Gastrocnemius medialis (tissue), 4 donors: ENCODE results near the gene SLC30A4. TPM values are rescaled to one million over a fixed set of nuclear protein-coding genes. Genes with fewer than 3 reads are reported as not detected.

Experiments used
- ATAC-seq, 2 donors: fragments of 150-250 bp; one replicate each; pipeline ENCODE4 v1.9.1; 2016
- DNase-seq, 2 donors: peaks; one replicate each; pipeline ENCODE4 v3.0.0-alpha.2; 2019
- H3K27ac ChIP-seq, 4 donors: fragments of 200-600 bp; sonication (generic); 1 replicate in 1 of 4; 2 replicates in 3 of 4; pipeline ENCODE4 v1.5.1; 2016 to 2018; ENCODE audit warnings: mild to moderate bottlenecking in 2 of 4, moderate library complexity in 1 of 4
- H3K27me3 ChIP-seq, 3 donors: fragments of 200-600 bp; sonication (generic) in 2 of 3; 1 replicate in 1 of 3; 2 replicates in 2 of 3; pipeline versions ENCODE4 v1.5.1 to v1.6.0; 2016 to 2019; ENCODE audit warnings: mild to moderate bottlenecking in 1 of 3, moderate library complexity in 1 of 3
- H3K36me3 ChIP-seq, 2 donors: fragments of 200-600 bp; sonication (generic) in 1 of 2; one replicate each; pipeline ENCODE4 v1.5.1; 2017 to 2018
- H3K4me1 ChIP-seq, 2 donors: fragments of 200-600 bp; sonication (generic) in 1 of 2; one replicate each; pipeline ENCODE4 v1.5.1; 2016 to 2017; ENCODE audit warnings: mild to moderate bottlenecking in 2 of 2
- H3K4me3 ChIP-seq, 4 donors: fragments of 200-600 bp; sonication (generic) in 3 of 4; 1 replicate in 1 of 4; 2 replicates in 3 of 4; pipeline ENCODE4 v1.5.1; 2016 to 2019; ENCODE audit warnings: mild to moderate bottlenecking in 2 of 4
- H3K9me3 ChIP-seq, 3 donors: fragments of 200-600 bp; sonication (generic) in 2 of 3; 1 replicate in 1 of 3; 2 replicates in 2 of 3; pipeline ENCODE4 v1.5.1; 2016 to 2019
- CTCF ChIP-seq, 5 experiments: fragments of 450-650 bp in 3 of 5; fragments of 200-600 bp in 2 of 5; sonication (generic) in 2 of 5; IDR thresholded peaks in 4 of 5; conservative IDR thresholded peaks in 1 of 5; 1 replicate in 4 of 5; 2 replicates in 1 of 5; pipeline ENCODE4 v1.5.1; 2016 to 2019; ENCODE audit warnings: antibody characterized with exemption in 5 of 5, mild to moderate bottlenecking in 3 of 5, moderate library complexity in 3 of 5
- POLR2A ChIP-seq, 2 donors: fragments of 450-650 bp; IDR thresholded peaks; one replicate each; pipeline ENCODE4 v1.6.1; 2017; ENCODE audit warnings: antibody characterized with exemption in 2 of 2, mild to moderate bottlenecking in 2 of 2, moderate library complexity in 2 of 2
- in situ Hi-C, 4 donors: fragments of 200-750 bp; cut with MboI; loops; one replicate each; pipeline versions ENCODE4 v1.15.0 to v1.8.0; 2017; ENCODE audit warnings: low sequenced_read_pairs in 4 of 4
- intact Hi-C: fragments of 100-400 bp; cut with DNase I; formaldehyde crosslinking; loops from one replicate; pipeline ENCODE4 v1.15.1; 2023; ENCODE audit warnings: low total_unique reads
- total RNA-seq, 4 donors: library from RNA; depleted of rRNA; stranded (reverse); fragments of >200 nt; gene quantifications; one replicate each; pipeline versions ENCODE4 v1.1.0 to v1.2.3, GENCODE V29; 2016

Gene SLC30A4
- total RNA-seq, 4 donors from 2014 or later, result 1.4 to 2.3 (median 1.7) TPM

GRCh38 chr15:45497261-45497660 is 25.3 kb downstream of the SLC30A4 start:
- Histone ChIP-seq H3K9me3 (no peaks in the 10 kb centered on the region), H3K27me3 (no peaks in the 10 kb centered on the region), H3K4me3 (no peak overlapping the region), H3K27ac (no peak overlapping the region), H3K4me1 (no peaks in the 10 kb centered on the region), H3K36me3 (no peaks in the 10 kb centered on the region)
- intact Hi-C loops (no loop called here), in situ Hi-C loops (no loop called here)
- DNase-seq (no peak), ATAC-seq (no peak)
- TF ChIP-seq CTCF (IDR thresholded peaks at IDR 0.05 in 4 of 5, conservative IDR thresholded peaks at IDR 0.05 in 1 of 5), result no peak
- no peak for TF ChIP-seq POLR2A (IDR thresholded peaks at IDR 0.05)

- no peak overlapping the region for H3K4me3 ChIP-seq
- TF ChIP-seq CTCF (IDR thresholded peaks at IDR 0.05 in 4 of 5, conservative IDR thresholded peaks at IDR 0.05 in 1 of 5) (no peak), POLR2A (IDR thresholded peaks at IDR 0.05) (no peak)
- no peaks in the 10 kb centered on the region for H3K4me1 ChIP-seq
- DNase-seq (no peak), ATAC-seq (no peak)
- H3K9me3 ChIP-seq, result no peaks in the 10 kb centered on the region
- H3K27ac ChIP-seq, result no peak overlapping the region
- intact Hi-C loops, result no loop called here
- in situ Hi-C loops, result no loop called here
- H3K27me3 ChIP-seq, result no peaks in the 10 kb centered on the region
- H3K36me3 ChIP-seq, result no peaks in the 10 kb centered on the region
Observed at GRCh38 chr15:45496658-45497057, 25.9 kb downstream of the SLC30A4 start.

DNA sequence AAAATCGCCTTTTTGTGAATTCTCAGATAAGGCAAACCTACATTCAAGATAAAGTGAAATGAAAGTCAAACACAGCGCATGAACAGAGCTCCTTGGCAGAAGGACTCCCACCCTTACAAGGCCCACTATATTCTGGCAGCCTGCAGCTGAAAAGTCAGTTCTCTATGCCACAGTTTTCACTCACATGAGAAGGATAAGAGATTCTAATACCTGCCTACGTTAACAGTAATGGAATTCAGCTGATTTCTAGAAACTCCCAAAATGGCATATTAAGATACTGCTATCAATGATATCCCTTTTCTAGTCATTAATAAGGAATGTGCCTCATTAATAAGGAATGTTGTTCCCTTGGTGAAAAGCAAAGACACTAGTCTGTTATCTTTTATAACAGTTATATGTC is 27.0 kb downstream of the SLC30A4 start:
- Histone ChIP-seq H3K27me3 (no peaks in the 10 kb centered on the region), H3K4me3 (no peak overlapping the region), H3K9me3 (no peaks in the 10 kb centered on the region), H3K27ac (no peak overlapping the region), H3K4me1 (no peaks in the 10 kb centered on the region), H3K36me3 (no peaks in the 10 kb centered on the region)
- intact Hi-C loops (no loop called here), in situ Hi-C loops (no loop called here)
- DNase-seq (no peak), ATAC-seq (no peak)
- TF ChIP-seq CTCF (IDR thresholded peaks at IDR 0.05 in 4 of 5, conservative IDR thresholded peaks at IDR 0.05 in 1 of 5), result no peak
- no peak for TF ChIP-seq POLR2A (IDR thresholded peaks at IDR 0.05)

GRCh38 chr15:45489690-45490238 is 32.8 kb downstream of the SLC30A4 start:
- no peak for TF ChIP-seq CTCF (IDR thresholded peaks at IDR 0.05 in 4 of 5, conservative IDR thresholded peaks at IDR 0.05 in 1 of 5)
- TF ChIP-seq POLR2A (IDR thresholded peaks at IDR 0.05), result no peak
- no peak overlapping the region for H3K4me3 ChIP-seq
- intact Hi-C loops (no loop called here), in situ Hi-C loops (no loop called here)
- H3K36me3 ChIP-seq, result peaks cover 0 to 10% of the 10 kb centered on the region in 2 donors
- no peaks in the 10 kb centered on the region for H3K9me3 ChIP-seq
- H3K4me1 ChIP-seq, result no peaks in the 10 kb centered on the region
- no peak overlapping the region for H3K27ac ChIP-seq
- DNase-seq (no peak), ATAC-seq (no peak)
- H3K27me3 ChIP-seq, result no peaks in the 10 kb centered on the region

GRCh38 chr15:45486317-45486716 is 36.2 kb downstream of the SLC30A4 start:
- Histone ChIP-seq H3K4me3 (no peak overlapping the region), H3K4me1 (no peaks in the 10 kb centered on the region), H3K9me3 (no peaks in the 10 kb centered on the region), H3K36me3 (peaks cover 0 to 15% of the 10 kb centered on the region in 2 donors), H3K27me3 (no peaks in the 10 kb centered on the region), H3K27ac (no peak overlapping the region)
- in situ Hi-C loops (no loop called here), intact Hi-C loops (no loop called here)
- DNase-seq, result no peak
- no peak for TF ChIP-seq POLR2A (IDR thresholded peaks at IDR 0.05)
- no peak for TF ChIP-seq CTCF (IDR thresholded peaks at IDR 0.05 in 4 of 5, conservative IDR thresholded peaks at IDR 0.05 in 1 of 5)
- ATAC-seq, result no peak
